DMS153 treated with DMSO at 0.1 percent for 48 hours (cell line): ENCODE results near the gene MPG.

Source experiments
- DNase-seq: peaks from one replicate; lab custom pipeline; 2025; ENCODE audit not compliant: unreplicated experiment; lab: John Stamatoyannopoulos, UW

MPG gene

GRCh38 chr16:66309-67182 lies 11.5 kb upstream of the MPG start:
- DNase-seq, result no peak

- DNase-seq, result no peak
These were observed 10.7 kb upstream of the MPG start for GRCh38 chr16:67183-67791.

- no peak for DNase-seq
These were observed 9.9 kb upstream of the MPG start for GRCh38 chr16:67884-68789.

DNA sequence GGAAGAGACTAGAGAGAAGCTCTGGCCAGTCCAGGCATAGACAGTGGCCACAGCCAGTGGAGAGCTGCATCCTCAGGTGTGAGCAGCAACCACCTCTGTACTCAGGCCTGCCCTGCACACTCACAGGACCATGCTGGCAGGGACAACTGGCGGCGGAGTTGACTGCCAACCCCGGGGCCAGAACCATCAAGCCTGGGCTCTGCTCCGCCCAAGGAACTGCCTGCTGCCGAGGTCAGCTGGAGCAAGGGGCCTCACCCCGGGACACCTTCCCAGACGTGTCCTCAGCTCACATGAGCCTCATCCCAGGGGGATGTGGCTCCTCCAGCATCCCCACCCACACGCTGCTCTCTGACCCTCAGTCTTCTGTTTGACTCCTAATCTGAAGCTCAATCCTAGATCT lies 8.8 kb upstream of the MPG start:
- no peak for DNase-seq

GRCh38 chr16:71210-71539 lies 6.8 kb upstream of the MPG start:
- DNase-seq, result no peak

DNA sequence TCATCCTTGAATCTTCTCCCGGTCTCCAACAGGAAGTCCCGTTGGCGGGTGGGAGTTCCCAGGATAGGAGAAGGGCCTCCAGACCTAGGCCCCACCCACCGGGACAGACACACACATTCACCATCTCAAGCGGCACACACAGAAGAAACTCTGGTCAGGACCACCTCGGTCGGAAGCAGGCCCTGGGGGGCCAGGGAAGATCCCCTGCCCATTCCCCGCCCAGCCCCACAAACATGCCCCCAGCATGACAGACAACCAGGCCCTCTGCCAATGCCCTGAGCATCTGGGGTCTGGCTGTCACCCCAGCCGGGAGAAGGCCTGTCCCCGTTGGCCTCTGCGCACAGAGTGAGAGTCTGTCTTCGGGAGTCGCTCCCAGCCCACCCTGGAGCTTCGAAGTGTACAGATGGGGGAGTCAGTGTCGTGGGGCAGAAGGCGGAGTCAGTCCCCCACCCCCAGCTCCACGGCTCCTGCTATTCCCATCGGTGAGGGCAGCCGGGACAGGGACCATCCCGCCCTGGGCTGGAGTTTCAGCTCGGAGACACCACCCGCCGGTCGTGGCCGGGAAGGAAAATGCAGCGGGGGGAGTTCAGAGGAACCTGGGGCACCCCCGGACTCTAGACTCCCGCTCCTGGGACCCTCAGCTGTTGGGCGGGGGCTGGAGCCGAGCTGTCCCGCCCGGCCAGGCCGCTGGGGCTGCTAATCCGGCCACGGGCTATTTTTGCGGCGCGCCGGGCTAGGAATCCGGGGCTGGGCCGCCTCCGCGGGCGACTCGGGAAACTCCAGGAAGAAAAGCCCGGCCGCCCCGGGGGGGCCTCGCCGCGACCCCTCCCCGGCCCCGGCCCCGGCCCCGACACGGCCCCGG lies 6.3 kb upstream of the MPG start:
- DNase-seq, result peak; percentile 38

- no peak for DNase-seq
These were observed 5.2 kb upstream of the MPG start, which contains the start of gene RHBDF1 for GRCh38 chr16:72561-73548. Gene RHBDF1 (minus strand): TSS chr16:72631. CDS start chr16:65015, 7,616 bp downstream.

DNA sequence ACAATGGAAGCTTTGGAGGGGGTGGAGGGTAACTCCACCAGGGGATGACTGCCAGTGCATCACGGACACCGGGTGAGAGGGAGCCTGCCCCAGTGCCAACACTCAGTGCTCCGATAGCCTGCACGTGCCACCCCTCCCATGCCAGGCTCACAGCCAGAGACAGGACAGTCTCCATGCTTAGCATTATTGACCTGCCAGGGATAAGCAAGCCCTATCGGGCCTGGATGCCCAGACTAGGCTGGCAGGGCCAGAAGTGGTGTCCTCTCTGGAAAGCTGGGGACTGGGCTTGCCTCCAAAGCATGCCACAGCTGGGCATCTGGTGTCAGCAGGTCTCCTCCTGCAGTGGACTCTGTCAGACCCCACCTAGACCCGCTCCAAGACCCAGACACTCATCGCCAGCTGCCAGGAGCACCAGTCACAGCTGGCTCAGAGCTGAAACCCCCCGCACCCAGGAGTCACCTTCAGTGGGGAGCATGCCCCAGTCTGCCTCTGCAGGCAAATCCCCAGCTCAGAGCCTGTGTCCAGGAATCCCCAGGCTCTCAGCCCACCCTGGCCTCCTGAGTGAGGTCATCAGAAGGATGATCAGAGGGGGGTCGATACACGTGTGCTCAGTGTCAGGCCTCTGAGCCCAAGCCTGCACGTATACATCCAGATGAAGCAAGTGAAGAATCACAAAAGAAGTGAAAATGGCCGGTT lies 3.8 kb upstream of the MPG start:
- no peak for DNase-seq

DNA sequence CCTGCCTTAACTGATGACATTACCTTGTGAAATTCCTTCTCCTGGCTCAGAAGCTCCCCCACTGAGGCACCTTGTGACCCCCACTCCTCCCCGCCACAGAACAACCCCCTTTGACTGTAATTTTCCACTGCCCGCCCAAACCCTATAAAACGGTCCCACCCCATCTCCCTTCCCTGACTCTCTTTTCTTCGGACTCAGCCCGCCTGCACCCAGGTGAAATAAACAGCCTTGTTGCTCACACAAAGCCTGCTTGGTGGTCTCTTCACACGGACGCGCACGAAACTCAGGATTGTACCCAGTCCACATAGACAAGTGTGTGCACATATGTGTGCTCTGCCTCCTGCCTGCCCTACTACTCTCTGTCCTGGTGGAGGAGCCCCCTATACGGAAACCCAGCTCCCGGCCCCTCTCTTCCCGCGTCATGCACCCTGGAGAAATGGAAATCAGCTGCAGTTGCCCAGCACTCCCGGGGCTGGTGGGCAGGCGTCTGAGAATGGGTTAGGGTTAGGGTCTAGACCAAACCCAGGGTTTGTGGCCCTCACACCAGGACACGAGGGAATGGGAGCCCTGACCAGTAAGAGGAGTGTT lies 3.2 kb upstream of the MPG start:
- DNase-seq, result no peak

GRCh38 chr16:75580-76501 lies 2.2 kb upstream of the MPG start:
- DNase-seq, result no peak

DNA sequence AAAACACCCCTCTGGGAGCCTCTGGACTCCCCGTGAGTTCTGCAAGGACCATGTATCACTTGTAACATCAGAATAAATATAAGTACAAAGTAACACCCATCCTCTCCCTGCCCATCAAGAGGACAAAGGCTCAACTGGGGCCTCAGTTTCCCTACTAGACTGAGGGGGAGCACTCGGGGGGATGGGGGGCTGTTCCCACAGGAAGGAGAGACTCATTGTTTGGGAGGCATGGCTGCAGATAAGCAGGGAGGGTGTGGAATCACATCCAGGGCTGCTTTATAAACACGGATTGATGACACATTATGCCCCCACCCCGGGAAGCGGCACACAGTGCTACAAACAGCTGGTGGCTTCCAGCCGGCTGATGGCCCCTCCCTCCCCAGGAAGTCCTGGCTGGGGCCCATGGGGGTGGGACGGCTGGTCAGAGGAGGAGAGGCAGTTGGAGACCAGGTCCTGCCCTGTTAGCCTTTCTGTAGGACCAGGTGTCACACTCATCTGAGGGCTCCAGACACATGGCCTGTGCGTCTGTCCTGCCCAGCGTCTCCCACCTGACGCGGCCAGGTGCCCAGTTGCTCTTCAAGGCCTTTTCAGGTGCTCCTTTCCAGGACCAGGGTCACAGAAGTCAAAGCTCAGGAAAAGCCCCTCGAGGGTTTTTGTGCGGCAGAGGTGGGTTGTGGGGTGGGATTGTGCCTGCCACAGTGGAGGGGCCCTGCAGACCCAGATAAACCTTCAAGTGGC lies 1.3 kb upstream of the MPG start:
- no peak for DNase-seq

DNA sequence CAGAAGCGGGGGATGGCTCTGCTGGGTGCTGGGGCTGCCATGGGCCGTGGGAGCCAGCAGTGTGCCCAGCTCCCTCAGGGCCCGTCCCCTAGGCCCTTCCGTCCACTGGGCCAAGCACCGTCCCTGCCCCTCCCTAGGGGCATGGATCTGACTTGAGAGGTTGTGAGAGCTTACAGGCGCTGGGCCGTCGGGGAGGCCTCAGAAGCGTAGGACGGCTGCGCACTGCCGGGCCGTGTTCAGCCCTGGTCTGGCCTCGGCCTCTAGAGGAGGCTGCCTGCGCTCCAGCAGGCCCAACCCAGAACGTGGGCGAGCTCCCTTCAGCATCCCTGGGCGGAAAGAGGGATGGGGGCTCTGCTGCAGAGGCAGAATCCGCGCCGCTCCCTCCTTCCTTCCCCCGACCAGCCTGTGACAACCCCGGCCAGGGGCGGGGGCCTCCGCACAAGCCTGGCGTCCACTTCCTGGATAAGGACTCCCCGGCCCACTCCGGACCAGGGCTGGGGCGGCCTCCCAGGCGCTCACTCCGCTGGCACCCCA lies 685 bp upstream of the MPG start:
- peak; percentile 38 for DNase-seq

- no peak for DNase-seq
These were observed 572 bp downstream of the MPG start for GRCh38 chr16:78444-79150.

DNA sequence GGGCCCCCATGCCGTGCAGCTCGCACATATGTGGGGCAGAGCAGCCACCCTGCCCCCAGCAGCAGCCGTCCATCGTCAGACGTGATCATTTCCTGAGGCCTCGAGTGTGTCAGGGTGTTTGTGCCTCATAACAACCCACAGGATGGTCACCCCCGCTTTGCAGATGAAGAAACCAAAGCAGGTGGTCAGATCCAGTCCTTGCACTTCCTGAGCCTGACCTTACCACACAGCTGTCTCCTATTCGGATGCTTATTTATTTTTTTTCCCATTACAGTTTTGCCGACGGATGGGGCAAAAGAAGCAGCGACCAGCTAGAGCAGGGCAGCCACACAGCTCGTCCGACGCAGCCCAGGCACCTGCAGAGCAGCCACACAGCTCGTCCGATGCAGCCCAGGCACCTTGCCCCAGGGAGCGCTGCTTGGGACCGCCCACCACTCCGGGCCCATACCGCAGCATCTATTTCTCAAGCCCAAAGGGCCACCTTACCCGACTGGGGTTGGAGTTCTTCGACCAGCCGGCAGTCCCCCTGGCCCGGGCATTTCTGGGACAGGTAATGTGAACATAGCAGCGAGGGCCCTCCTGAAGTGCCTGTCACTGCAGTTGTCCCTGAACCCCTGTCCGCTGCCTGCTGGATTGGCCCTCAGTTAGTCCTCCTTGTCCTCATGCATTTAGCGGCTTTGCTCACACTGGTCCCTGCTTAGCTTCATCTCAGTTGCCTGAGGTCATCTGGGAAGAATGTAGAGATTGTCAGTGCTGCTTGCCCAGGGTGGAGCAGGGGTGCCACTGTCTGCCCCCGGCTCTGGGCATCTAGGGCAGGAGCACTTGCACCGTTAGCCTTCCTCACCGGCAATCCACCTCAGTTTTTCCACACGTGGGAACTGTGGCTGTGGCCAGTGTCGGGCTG lies 1.4 kb downstream of the MPG start:
- DNase-seq, result no peak

DNA sequence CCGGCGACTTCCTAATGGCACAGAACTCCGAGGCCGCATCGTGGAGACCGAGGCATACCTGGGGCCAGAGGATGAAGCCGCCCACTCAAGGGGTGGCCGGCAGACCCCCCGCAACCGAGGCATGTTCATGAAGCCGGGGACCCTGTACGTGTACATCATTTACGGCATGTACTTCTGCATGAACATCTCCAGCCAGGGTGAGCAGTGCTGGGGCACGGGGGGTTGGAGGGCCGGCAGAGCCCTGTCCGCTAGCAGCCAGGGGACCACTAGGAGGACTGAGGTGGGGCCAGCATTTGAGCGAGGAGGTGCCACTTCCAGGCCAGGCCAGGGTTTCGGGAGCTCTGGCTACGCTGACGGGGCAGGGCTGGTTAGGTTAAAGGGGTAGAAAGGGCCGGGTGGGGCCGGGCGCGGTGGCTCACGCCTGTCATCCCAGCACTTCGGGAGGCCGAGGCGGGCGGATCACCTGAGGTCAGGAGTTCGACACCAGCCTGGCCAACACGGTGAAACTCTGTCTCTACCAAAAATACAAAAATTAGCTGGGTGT lies 5.1 kb downstream of the MPG start:
- DNase-seq, result no peak
